GM12878 (cell line): ENCODE results near the gene NDUFB7. TPM values are rescaled to one million over a fixed set of nuclear protein-coding genes. Genes with fewer than 3 reads are reported as not detected.
"Not testable (repeated sequence)": the region's sequence is repeated elsewhere in the genome, so short reads cannot be mapped to it uniquely, and the experiment has no call there.

Source experiments
- ATAC-seq: fragments of 200-7000 bp; cut with Tn5 transposase; 3 replicates; pipeline ENCODE4 v1.9.1; 2020; ENCODE audit warnings: mild to moderate bottlenecking, moderate library complexity
- BruUV-seq: library from RNA; stranded (reverse); fragments of 400-500 nt; replicated peaks from 2 replicates; lab custom pipeline; 2021; lab: Mats Ljungman, UMichigan
- CTCF ChIA-PET: fragments of 300-600 bp; sonication (Branson Sonifier 250); formaldehyde crosslinking; extraction: SDS; loops from one replicate; lab custom pipeline; 2021; ENCODE audit warnings: inconsistent platforms; lab: Yijun Ruan, JAX
- POLR2A ChIA-PET: fragments of 350-600 bp; formaldehyde crosslinking; extraction: SDS; loops from one replicate; lab custom pipeline; 2021; ENCODE audit warnings: inconsistent platforms; lab: Charles Lee
- RAD21 ChIA-PET: fragments of 300-600 bp; sonication (Branson Sonifier 250); formaldehyde crosslinking; loops from one replicate; lab custom pipeline; 2023; ENCODE audit warnings: antibody characterized with exemption; ENCODE audit not compliant: unreplicated experiment; lab: Charles Lee
- SMC1A ChIA-PET: fragments of 300-600 bp; sonication (Branson Sonifier 250); formaldehyde crosslinking; loops from one replicate; lab custom pipeline; 2023; ENCODE audit not compliant: unreplicated experiment, uncharacterized antibody; lab: Charles Lee
- DNase-seq: peaks from one replicate; pipeline ENCODE4 v3.0.0-alpha.2; 2011; ENCODE audit warnings: low read depth, low spot score
- FAIRE-seq: peaks from 3 replicates; lab custom pipeline; 2011; peaks lifted over from hg19 to GRCh38; lab: Jason Lieb, UNC
- H2AFZ ChIP-seq: 2 replicates; pipeline ENCODE4 v1.6.0; 2011; ENCODE audit warnings: low read depth, low read length, control low read depth; ENCODE audit not compliant: control insufficient read depth
- H3K27ac ChIP-seq: 2 replicates; pipeline ENCODE4 v1.5.1; 2011; ENCODE audit warnings: control low read depth; ENCODE audit not compliant: control insufficient read depth, insufficient read depth
- H3K27me3 ChIP-seq, 2 experiments: replicated peaks in 1 of 2; 2 replicates each; pipeline versions ENCODE4 v1.6.0 to v1.6.1; 2011; ENCODE audit warnings: low read length in 1 of 2; ENCODE audit not compliant: control insufficient read depth in 2 of 2, insufficient read depth in 2 of 2
- H3K36me3 ChIP-seq, 2 experiments: 2 replicates each; pipeline ENCODE4 v1.5.1; 2011; ENCODE audit warnings: low read length in 1 of 2; ENCODE audit not compliant: control insufficient read depth in 2 of 2, insufficient read depth in 2 of 2
- H3K4me1 ChIP-seq: 2 replicates; pipeline ENCODE4 v1.6.1; 2011; ENCODE audit warnings: mild to moderate bottlenecking, low read length, moderate library complexity, mixed read lengths; ENCODE audit not compliant: control insufficient read depth, insufficient read depth
- H3K4me2 ChIP-seq: 2 replicates; pipeline ENCODE4 v1.6.0; 2011; ENCODE audit warnings: control low read depth; ENCODE audit not compliant: control insufficient read depth, insufficient read depth
- H3K4me3 ChIP-seq: fragments of 200-600 bp; sonication (generic); 2 replicates; pipeline ENCODE4 v1.5.1; 2016
- H3K79me2 ChIP-seq: 2 replicates; pipeline ENCODE4 v1.6.0; 2011; ENCODE audit warnings: low read length; ENCODE audit not compliant: control insufficient read depth, insufficient read depth
- H3K9ac ChIP-seq: 2 replicates; pipeline ENCODE4 v1.8.0; 2011; ENCODE audit warnings: low read length, control low read depth, mixed read lengths; ENCODE audit not compliant: control insufficient read depth, insufficient read depth
- H3K9me3 ChIP-seq: replicated peaks from 3 replicates; pipeline ENCODE4 v1.5.1; 2011; ENCODE audit warnings: mild to moderate bottlenecking, low read length; ENCODE audit not compliant: control insufficient read depth, insufficient read depth
- H4K20me1 ChIP-seq: 2 replicates; pipeline ENCODE4 v1.6.0; 2011; ENCODE audit not compliant: control insufficient read depth, insufficient read depth
- ATF7 ChIP-seq: fragments of 450-650 bp; IDR thresholded peaks from 2 replicates; pipeline ENCODE4 v1.6.1; 2016; ENCODE audit warnings: low read depth, mild to moderate bottlenecking
- MEF2B ChIP-seq: fragments of 450-650 bp; IDR thresholded peaks from 2 replicates; pipeline ENCODE4 v1.6.1; 2018; ENCODE audit warnings: mild to moderate bottlenecking, moderate library complexity; ENCODE audit not compliant: partially characterized antibody, poor library complexity, severe bottlenecking
- NFIC ChIP-seq: IDR thresholded peaks from 2 replicates; pipeline ENCODE4 v1.6.1; 2012; ENCODE audit warnings: low read depth, mild to moderate bottlenecking, inconsistent platforms, low read length, moderate library complexity
- POLR2AphosphoS5 ChIP-seq: IDR thresholded peaks from 2 replicates; pipeline ENCODE4 v1.6.1; 2011; ENCODE audit warnings: mild to moderate bottlenecking, low read length, inconsistent platforms
- WGBS: methylation state at CpG from one replicate; pipeline ENCODE4 v1.1.6; 2016; ENCODE audit warnings: low lambda C conversion rate; ENCODE audit not compliant: insufficient replicate concordance, insufficient coverage; ENCODE audit errors: missing lambda C conversion rate; 5-methylcytosine and 5-hydroxymethylcytosine counted together
- in situ Hi-C: fragments of 300-500 bp; cut with MboI; formaldehyde crosslinking; loops from 9 replicates; pipeline ENCODE4 v1.14.3; 2018; ENCODE audit warnings: mixed read lengths
- intact Hi-C: fragments of 100-400 bp; cut with micrococcal nuclease; formaldehyde crosslinking; loops from one replicate; pipeline ENCODE4 v1.14.2; 2022; ENCODE audit not compliant: unreplicated experiment
- polyA plus RNA-seq, 11 experiments: library from polyadenylated mRNA; depleted of rRNA in 4 of 11; unstranded in 6 of 11; stranded (reverse) in 5 of 11; fragments of >200 nt; fragmentation: Nextera tagmentation in 4 of 11; fragmentation: Illumina TruSeq in 1 of 11; extraction: Ambion mirVana in 4 of 11; extraction: Trizol in 1 of 11; gene quantifications; 1 replicate in 1 of 11; 2 replicates in 10 of 11; pipeline versions ENCODE4 v1.2.1 to v1.2.3, GENCODE V29; 2011 to 2016; ENCODE audit warnings: inconsistent platforms in 2 of 11, missing spikeins in 2 of 11, low read depth in 1 of 11
- total RNA-seq, 4 experiments: library from RNA; depleted of rRNA in 3 of 4; stranded (reverse); fragments of >200 nt in 3 of 4; fragmentation: Illumina TruSeq in 1 of 4; extraction: Trizol in 1 of 4; gene quantifications; 2 replicates each; pipeline versions ENCODE4 v1.2.1 to v1.2.3, GENCODE V29; 2013 to 2021
- TF ChIP-seq, protein P1 (sequence below): IDR thresholded peaks from 2 replicates; pipeline ENCODE4 v1.6.1; 2012; ENCODE audit warnings: low read length, inconsistent platforms

NDUFB7 gene
- total and polyA plus RNA-seq, 10 of the 15 experiments (the other 5 are each of a cell fraction or from before 2014, with no cell fraction given) = 14.6 to 480 (median 182) TPM

DNA sequence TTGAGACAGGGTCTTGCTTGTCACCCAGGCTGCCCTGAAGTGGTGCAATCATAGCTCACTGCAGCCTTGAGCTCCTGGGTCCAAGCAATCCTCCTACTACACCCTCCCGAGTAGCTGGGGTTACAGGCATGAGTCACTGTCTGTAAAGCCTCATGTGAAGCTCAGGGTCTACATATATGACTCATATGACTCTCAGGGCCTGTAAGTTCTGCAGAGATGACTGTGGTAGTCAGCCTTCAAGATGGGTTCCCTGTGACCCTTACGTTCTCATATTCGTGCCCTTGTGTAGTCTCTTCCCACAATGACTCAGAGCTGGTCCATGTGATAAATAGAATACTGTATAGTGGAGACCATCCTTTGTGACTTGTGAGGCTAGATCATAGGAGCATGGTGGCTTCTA, 13.3 kb upstream of the NDUFB7 start (continued):
- TF ChIP-seq, protein P1, sequence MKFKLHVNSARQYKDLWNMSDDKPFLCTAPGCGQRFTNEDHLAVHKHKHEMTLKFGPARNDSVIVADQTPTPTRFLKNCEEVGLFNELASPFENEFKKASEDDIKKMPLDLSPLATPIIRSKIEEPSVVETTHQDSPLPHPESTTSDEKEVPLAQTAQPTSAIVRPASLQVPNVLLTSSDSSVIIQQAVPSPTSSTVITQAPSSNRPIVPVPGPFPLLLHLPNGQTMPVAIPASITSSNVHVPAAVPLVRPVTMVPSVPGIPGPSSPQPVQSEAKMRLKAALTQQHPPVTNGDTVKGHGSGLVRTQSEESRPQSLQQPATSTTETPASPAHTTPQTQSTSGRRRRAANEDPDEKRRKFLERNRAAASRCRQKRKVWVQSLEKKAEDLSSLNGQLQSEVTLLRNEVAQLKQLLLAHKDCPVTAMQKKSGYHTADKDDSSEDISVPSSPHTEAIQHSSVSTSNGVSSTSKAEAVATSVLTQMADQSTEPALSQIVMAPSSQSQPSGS = peak; percentile 76
- TF ChIP-seq ATF7 (peak; percentile 75), NFIC (0 out of 2 replicates have a peak, but pooled peaks have one; percentile 41)

DNA sequence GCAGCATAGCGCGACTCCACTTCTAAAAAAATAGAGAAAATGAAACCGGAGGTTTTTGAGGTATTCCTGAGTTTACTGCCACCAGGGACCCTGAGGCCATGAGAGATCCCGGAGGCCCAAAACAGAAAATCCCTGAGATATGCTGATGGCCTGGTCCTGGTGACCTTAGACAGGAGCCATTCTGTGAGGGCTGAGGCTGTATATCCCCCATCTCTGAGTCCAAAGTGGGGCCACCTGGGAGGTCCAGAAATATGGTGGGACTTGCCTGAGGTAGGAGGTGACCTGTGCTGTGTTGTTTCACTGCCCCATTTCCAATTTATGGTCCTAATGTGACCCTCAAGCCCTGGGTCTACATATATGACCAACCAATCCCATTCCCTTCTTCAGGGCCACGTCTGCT, 12.5 kb upstream of the NDUFB7 start:
- DNase-seq, H2AFZ ChIP-seq, H3K9me3 ChIP-seq, H3K36me3 ChIP-seq, intact Hi-C loops, FAIRE-seq, H3K27me3 ChIP-seq, H4K20me1 ChIP-seq: not testable (repeated sequence)
- ChIA-PET CTCF (interaction anchor here (1.0 to 3.8 kb wide), 4 partner anchors 10 to 104 kb away, joined by 3 to 19 read pairs (median 5); partner anchors contain the start of gene NDUFB7), POLR2A (interaction anchor here (0.6 to 1.0 kb wide), 2 partner anchors 9 to 106 kb away, joined by 3 to 5 read pairs; partner anchors contain the start of gene ZNF333), RAD21 (interaction anchor here (0.5 to 3.8 kb wide), 5 partner anchors 10 to 105 kb away, joined by 3 to 23 read pairs (median 8); partner anchors contain the start of gene ZNF333), SMC1A (interaction anchor here (0.6 to 1.3 kb wide), 6 partner anchors 10 to 102 kb away, joined by 3 to 5 read pairs (median 4); no protein-coding TSS in a partner anchor)
- H3K4me3 ChIP-seq = peak overlapping the region; percentile 98
- H3K9ac ChIP-seq = peak overlapping the region; percentile 96
- ATAC-seq = peak; percentile 1
- H3K4me1 ChIP-seq = peaks cover 19% of the 10 kb centered on the region
- 2% methylated on average over 4 of the region's 5 CpGs for WGBS
- peak overlapping the region; percentile 95 for H3K27ac ChIP-seq
- H3K79me2 ChIP-seq = peaks cover 47% of the 10 kb centered on the region
- in situ Hi-C loops = loop anchor here (25.0 kb wide), 1 partner anchor 2003 kb away; no protein-coding TSS in a partner anchor
- peak overlapping the region; percentile 93 for H3K4me2 ChIP-seq
- TSS peak; percentile 85 for BruUV-seq
- peak; percentile 13 for TF ChIP-seq MEF2B
- peak; percentile 47; the same call in 1 of the 2 replicates for TF ChIP-seq POLR2AphosphoS5
